ENCODE results near the gene TM4SF1. TPM values are rescaled to one million over a fixed set of nuclear protein-coding genes. Genes with fewer than 3 reads are reported as not detected.

Gene TM4SF1
- total and polyA plus RNA-seq, 8 donors, result 29.8 to 468 (median 90.0) TPM

- intact Hi-C loops (cut with DNase I; ENCODE audit: low total_unique reads), result no loop called here
- TF ChIP-seq POLR2A (IDR thresholded peaks at IDR 0.05) (no peak), CTCF (IDR thresholded peaks at IDR 0.05) (no peak), EP300 (IDR thresholded peaks at IDR 0.05) (no peak), POLR2AphosphoS5 (IDR thresholded peaks at IDR 0.05) (no peak)
- Histone ChIP-seq H3K27ac (no peak overlapping the region), H3K9me3 (no peaks in the 10 kb centered on the region), H3K4me3 (no peak overlapping the region), H3K27me3 (no peaks in the 10 kb centered on the region), H3K36me3 (no peaks in the 10 kb centered on the region), H3K4me1 (peaks cover 6 to 25% (median 13%) of the 10 kb centered on the region in 4 donors)
- 47 to 73% (median 58%) methylated on average over 2 of the region's 2 CpGs for WGBS, 5 donors
- DNase-seq, result no peak
These were observed 12.8 kb downstream of the TM4SF1 start for GRCh38 chr3:149364624-149365023.

GRCh38 chr3:149363053-149363452 lies 14.4 kb downstream of the TM4SF1 start:
- no peaks in the 10 kb centered on the region for H3K36me3 ChIP-seq
- 75 to 82% (median 79%) methylated on average over 2 of the region's 2 CpGs for WGBS, 5 donors
- DNase-seq, result no peak
- no peaks in the 10 kb centered on the region for H3K9me3 ChIP-seq
- intact Hi-C loops (cut with DNase I; ENCODE audit: low total_unique reads), result no loop called here
- no peak overlapping the region for H3K27ac ChIP-seq
- peaks cover 0 to 10% (median 0%) of the 10 kb centered on the region in 4 donors for H3K4me1 ChIP-seq
- no peaks in the 10 kb centered on the region for H3K27me3 ChIP-seq
- TF ChIP-seq CTCF (IDR thresholded peaks at IDR 0.05) (no peak), POLR2AphosphoS5 (IDR thresholded peaks at IDR 0.05) (no peak), EP300 (IDR thresholded peaks at IDR 0.05) (no peak), POLR2A (IDR thresholded peaks at IDR 0.05) (no peak)
- no peak overlapping the region for H3K4me3 ChIP-seq

DNA sequence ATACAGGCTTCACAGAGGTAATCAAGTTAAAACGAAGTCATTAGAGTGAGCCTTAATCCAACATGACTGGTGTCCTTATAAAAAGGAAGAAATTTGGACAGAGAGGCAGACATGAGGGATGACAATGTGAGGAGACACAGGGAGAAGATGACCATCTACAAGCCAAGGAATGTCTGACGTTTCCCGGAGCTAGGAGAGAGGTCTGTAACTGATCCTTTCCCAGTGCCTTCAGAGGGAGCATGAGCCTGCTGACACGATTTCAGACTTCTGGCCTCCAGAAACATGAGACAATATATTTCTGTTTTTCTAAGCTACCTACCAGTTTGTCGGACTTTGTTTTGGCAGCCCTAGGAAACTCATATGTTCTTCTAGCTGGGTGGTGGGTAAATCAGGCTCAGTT lies 15.1 kb downstream of the TM4SF1 start:
- TF ChIP-seq POLR2AphosphoS5 (IDR thresholded peaks at IDR 0.05) (no peak), CTCF (IDR thresholded peaks at IDR 0.05) (no peak), EP300 (IDR thresholded peaks at IDR 0.05) (no peak), POLR2A (IDR thresholded peaks at IDR 0.05) (no peak)
- WGBS, 5 donors, result 65 to 81% (median 78%) methylated on average over 5 of the region's 5 CpGs
- Histone ChIP-seq H3K27ac (no peak overlapping the region), H3K36me3 (no peaks in the 10 kb centered on the region), H3K4me3 (no peak overlapping the region), H3K9me3 (no peaks in the 10 kb centered on the region), H3K4me1 (peaks cover 0 to 3% (median 0%) of the 10 kb centered on the region in 4 donors), H3K27me3 (no peaks in the 10 kb centered on the region)
- DNase-seq, result no peak
- intact Hi-C loops (cut with DNase I; ENCODE audit: low total_unique reads), result no loop called here

DNA sequence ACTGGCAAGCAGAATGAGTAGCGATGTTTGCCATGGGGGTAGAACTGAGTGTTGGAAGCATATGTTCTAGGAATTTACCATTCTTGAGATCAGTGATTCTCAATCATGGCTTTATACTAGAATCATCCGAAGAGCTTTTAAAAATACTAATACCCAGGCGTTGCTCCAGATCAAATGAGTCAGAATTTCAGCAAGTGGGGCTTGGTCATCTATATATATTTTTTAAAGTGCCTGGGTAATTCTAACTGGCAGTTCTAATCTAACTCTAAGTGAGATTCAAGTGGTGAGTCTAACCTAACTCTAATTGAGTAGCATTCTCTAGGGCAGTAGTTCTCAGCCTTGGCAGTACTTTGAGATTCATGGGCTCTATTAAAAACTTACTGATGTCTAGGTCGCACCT lies 20.8 kb downstream of the TM4SF1 start:
- Histone ChIP-seq H3K4me3 (no peak overlapping the region), H3K4me1 (peaks cover 13 to 33% (median 20%) of the 10 kb centered on the region in 4 donors), H3K36me3 (no peaks in the 10 kb centered on the region), H3K27ac (peak overlapping the region; percentile 63 to 76 (median 68)), H3K27me3 (no peaks in the 10 kb centered on the region), H3K9me3 (no peaks in the 10 kb centered on the region)
- DNase-seq, result no peak
- intact Hi-C loops (cut with DNase I; ENCODE audit: low total_unique reads), result no loop called here
- no peak for TF ChIP-seq POLR2AphosphoS5 (IDR thresholded peaks at IDR 0.05)
- TF ChIP-seq EP300 (IDR thresholded peaks at IDR 0.05), result no peak
- no peak for TF ChIP-seq CTCF (IDR thresholded peaks at IDR 0.05)
- TF ChIP-seq POLR2A (IDR thresholded peaks at IDR 0.05), result no peak
- WGBS, 5 donors, result 61 to 78% (median 70%) methylated on average over 4 of the region's 4 CpGs
